NCI-H2227 (cell line): ENCODE results near the gene NFS1.

Experiments
- DNase-seq: peaks from one replicate; lab custom pipeline; 2025; ENCODE audit not compliant: unreplicated experiment; lab: John Stamatoyannopoulos, UW

NFS1 gene

DNA sequence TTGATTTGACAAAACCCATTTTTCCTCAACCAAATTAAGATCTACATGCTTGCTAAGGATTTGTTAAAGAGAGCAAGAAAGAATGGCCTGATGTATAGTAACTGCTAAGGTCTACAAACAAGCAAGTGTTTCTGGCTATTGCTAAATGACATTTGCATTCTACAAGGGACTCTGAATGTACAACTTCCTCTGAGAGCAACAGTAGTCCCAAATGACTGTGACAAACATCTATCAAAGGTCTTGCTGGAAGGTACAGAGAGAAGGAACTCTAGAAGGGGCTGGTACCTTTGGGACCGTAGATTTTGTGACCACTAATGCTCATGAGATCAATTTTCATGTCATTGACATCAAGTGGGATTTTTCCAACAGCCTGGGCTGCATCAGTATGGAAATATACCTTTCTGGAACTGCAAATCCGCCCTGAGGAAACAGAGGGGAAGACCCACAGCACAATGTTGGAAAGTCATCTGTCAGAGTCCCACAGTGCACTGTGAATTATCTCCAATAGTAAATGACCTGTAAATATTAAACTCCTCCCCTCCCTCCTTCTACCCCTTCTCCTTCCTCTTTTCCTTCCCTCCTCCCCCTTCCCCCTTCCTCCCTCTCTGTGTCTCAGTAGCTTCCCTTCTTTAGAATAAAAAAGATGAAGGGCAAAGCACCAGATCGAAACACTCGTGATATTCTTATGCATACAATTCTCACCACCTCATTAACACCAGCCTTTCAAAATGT is 18.5 kb downstream of the NFS1 start:
- no peak for DNase-seq

DNA sequence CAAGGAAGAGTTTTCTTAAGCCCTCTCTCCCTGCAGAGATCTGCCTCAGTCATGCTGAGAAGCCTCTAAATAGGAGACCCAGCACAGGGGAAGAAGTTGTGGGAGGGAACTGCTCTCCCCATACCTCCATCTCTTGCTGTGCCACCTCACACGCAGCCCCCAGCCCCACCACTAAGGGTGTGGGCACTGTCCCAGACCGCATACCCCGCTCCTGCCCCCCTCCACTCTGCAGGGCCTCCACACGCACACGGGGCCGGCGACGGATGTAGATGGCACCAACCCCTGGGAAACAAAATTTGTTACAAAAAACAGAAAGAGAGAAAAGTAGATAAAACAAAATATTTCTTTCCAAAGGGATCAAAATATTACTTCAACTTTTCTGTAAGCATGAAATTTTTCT is 24.2 kb downstream of the NFS1 start:
- no peak for DNase-seq

- DNase-seq: no peak
These were observed 25.3 kb downstream of the NFS1 start for GRCh38 chr20:35673884-35674283.

DNA sequence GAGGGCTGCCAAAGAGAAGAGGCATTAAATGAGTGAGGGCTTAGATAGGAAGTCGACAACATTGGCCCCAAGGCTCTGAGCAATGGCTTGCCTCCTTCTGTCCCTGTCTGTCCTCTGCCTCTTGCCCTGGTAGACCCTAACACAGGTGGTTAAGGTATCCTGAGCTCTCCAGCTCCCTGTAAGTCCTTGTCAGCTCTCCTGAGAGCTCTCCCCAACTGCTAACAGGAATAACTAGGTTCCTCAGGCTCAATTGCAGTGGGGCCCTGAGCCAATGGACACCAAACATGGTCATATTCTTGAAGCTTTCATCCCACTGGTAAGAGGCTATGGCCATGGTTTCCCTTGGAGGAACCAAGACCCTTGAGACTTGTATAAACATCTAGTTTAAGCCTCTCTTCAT is 29.5 kb downstream of the NFS1 start:
- DNase-seq: no peak

GRCh38 chr20:35669221-35669620 is 29.9 kb downstream of the NFS1 start:
- no peak for DNase-seq

DNA sequence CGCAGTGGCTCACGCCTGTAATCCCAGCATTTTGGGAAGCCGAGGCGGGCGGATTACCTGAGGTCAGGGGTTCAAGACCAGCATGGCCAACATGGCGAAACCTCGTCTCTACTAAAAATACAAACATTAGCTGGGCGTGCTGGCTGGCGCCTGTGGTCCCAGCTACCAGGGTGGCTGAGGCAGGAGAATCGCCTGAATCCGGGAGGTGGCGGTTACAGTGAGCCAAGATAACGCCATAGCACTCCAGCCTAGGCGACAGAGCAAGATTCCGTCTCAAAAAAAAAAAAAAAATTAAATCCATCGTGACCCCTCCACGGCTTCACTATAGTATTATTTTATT is 33.2 kb downstream of the NFS1 start:
- DNase-seq: no peak

DNA sequence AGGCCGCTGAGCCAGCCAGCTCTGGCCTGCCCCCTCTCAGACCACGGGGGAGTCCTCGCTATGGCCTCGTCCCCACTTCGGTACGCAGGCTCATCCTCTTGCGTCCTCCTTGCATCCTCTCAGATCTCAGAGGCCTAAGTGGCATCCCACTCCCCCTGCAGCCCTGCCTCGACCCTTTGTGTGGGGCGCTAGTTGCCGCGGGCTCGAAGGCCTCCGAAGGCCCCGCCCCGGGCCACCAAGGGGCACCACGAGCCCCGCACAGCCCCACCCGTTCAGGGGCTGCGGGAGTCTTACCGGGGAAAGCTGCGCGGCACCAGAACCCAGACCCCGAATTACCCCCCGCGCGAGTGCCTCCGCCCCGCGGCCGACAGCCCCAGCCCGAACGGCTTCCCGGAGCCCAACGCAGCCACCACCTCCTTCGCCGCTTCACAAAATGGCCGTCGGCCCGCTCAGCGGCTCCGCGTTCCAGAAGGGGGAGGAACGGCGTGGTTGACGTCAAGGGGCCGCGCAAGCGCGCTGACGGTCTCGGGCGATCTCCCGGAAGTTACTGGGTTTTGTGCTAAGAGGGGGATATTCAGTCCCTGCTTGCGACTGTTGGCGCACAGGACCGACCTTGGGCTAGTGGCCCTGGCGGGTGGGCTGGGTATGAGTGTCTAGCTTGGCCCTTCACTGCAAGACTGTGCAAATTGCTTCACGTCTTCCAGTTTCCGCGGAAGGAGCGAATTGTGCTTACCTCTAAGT is 34.5 kb downstream of the NFS1 start, which contains the start of the genes CPNE1 and RBM12:
Gene CPNE1 (minus strand): TSS at position 435 of the 741 bp plus-strand sequence. CDS start 31,977 bp downstream, outside the sequence.
Gene RBM12 (minus strand): TSS at position 435 of the 741 bp plus-strand sequence. CDS start 9,578 bp downstream, outside the sequence.
- peak; percentile 97 for DNase-seq

DNA sequence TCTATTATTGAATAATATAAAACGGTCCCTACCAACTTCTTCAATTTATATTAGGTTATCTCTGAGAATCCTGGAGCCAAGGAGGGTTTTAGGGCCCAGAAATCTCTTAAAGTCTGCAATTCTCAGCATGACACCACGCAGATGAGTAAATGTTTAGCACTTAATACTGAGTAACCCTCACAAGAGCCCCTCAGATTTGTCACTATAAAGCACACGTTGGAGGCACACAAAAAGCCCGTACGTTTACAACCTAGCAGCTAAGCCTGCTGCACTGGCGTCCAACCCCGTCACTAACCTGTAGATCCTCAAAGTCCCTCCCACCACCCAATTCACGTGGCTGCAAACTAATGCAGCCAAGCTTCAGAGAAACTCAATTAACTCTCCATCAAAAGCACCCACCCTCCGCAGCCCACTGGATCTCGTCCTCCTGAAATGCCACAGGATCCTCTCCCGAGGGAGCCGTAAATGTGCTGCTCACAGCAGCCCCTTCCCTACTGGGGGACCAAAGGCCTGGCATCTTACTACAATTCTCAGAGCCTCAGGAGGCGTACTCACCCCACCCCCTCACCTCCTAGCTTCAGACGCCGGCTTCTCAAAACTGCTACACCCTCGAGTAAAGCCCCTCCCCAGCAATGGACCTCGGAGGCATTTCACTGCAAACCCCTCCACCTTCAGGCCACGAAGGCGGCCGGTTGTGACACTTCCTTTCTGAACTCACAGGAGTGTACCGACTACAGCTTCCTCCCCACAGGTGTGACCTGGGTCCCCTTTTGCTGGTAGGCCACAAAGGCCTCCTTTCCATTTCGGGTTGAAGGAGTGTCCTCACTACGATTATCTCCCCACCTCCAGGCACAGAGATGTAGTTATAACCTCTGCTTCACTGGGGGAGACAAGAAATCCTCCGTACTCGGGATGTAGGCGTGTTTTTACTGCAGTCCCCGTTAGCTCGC is 35.4 kb downstream of the NFS1 start:
- DNase-seq: peak; percentile 80

GRCh38 chr20:35662551-35662950 is 36.6 kb downstream of the NFS1 start:
- no peak for DNase-seq

DNA sequence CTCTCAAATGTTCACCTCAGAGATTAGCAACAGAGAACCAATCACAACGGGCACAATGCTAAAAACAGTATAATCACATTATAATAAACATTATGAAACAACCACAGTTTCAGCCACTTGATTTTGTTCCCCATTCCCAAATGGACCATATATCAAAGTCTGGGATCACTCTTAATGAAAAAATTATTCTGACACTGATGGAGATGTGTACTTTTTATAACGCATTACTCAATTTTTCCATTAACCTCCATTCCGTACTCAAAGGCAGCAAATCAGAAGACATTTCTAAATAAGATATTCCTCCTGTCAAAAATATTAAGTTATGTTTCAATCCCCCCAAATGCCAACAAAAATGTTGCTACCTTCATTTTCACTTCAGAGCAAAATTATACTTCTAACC is 37.2 kb downstream of the NFS1 start:
- DNase-seq: no peak

GRCh38 chr20:35661053-35661452 is 38.1 kb downstream of the NFS1 start:
- DNase-seq: no peak

DNA sequence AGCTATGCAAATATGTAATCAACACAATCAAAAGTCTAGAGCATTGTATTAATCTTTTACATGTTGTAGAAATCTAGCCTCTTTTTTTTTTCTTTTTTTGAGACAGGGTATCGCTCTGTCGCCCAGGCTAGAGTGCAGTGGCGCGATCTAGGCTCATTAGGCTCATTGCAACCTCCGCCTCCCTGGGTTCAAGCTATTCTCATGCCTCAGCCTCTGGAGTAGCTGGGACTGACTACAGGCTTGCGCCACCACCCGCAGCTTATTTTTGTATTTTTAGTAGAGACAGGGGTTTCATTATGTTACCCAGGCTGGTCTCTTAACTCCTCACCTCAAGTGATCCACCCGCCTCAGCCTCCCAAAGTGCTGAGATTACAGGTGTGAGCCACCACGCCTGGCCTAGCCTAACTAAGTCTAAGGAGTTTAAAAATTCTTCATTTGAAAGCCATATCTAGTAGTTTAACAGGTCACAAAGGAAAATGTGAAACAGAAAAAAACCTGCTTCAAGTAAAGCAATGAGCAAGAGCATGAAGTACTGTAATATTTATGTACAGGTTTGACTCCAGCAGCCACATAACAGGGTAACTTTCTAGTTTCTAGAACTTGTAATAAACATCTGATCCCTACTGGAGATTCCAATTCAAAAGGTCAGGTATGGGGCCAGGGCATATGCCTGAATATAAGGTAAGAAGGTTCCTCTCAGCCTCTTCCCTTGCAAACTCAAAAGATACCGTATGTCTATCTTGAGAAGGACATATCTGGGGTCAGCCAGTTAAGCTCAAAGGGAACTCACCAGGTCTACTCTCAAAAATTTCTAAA is 38.8 kb downstream of the NFS1 start:
- no peak for DNase-seq

GRCh38 chr20:35657271-35657670 is 41.9 kb downstream of the NFS1 start:
- no peak for DNase-seq

- no peak for DNase-seq
These were observed 44.7 kb downstream of the NFS1 start for GRCh38 chr20:35654415-35654814.

DNA sequence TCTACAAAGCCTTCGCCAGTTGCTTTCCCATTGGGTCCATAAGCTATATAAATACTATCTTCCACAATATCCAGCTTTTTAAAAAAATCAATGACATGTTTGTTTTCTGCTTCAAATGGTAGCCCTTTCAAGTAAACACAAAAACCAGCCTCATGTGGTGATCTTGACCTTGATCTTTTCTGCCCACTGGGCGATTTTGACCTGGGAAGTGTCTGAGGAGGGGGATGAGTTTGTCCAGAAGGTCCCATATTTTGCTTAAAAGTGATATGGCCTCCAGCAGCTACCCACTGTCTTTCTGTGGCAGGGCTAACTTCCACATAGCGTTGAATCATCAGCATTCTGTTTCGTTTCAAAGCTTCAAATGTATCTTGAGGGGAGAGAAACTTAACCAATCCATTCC is 45.3 kb downstream of the NFS1 start:
- no peak for DNase-seq

GRCh38 chr20:35653430-35653734 is 45.8 kb downstream of the NFS1 start:
- DNase-seq: no peak

DNA sequence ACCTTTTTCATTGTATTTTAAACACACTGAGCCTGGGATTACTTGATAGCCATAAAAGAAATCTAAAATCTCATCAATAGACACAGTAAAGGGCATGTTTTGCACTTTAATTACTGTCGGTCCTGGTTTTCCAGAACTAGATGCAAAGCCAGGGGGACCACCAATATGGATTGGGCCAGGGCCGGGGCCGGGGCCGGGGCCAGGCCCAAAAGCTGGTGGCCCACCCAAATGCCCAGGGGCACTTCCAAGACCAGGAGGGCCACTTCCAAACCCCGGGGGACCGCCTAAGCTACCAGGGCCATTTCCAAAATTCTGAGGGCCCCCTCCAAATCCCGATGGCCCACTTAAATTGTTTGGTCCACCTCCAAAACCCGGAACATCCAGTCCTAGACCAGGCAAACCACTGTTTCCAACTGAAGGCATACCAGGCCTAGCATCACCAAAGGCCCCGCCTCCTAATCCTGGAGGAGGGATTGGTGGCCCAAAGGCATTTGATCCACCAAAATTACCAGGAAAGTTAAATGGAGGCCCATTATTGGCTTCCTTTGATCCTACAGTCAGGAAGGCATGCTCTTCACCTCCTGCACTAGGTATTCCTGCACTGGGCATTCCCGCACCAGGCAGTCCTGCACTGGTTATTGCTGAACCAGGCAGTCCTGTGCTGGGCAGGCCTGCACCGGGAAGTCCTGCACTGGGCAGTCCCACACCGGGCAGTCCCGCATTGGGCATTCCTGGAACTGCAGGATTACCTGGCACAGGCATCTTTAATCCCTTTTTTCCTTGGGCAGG is 46.3 kb downstream of the NFS1 start:
- no peak for DNase-seq

DNA sequence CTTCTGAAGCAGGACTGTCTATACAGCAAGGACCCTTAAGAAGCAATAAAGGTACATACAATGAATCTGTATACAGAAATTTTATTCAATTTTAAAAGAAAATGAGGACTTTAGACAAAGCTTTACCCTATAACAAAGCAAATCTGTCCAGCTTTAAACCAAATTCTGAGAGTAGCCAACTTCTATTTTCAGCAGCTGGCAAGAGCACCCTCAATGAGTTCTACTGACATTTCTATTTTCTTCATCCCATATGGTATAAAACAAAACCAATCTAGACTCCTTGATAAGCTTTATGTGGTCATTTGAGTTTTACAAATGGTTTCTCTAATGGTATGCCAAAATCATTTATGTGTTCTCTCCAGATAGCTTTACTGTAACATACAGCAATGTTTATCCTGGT is 47.2 kb downstream of the NFS1 start:
- DNase-seq: no peak

- DNase-seq: no peak
These were observed 48.5 kb downstream of the NFS1 start for GRCh38 chr20:35650632-35651031.

DNA sequence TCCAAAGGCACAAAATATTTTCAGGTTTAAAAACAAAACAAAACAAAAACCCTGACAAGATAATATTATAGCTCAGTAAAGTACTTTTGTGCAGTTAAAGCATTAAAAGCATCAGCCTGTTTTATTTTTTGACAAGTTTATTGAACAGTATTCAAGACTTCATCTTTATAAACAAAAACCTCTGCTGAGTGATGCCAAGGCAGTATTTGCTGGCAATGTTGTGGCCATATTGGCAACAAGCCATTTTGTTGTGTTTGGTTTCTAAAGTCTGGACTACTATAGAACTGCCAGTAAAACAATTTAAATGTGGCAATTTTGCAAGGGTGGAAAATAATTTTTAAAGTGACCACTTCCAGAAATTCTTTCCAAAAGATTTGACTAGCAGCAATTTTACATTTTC is 50.3 kb downstream of the NFS1 start:
- no peak for DNase-seq
